Erythroblast (primary cell): ENCODE measurements around the gene CCDC159.

ENCODE experiments used
- GATA1 ChIP-seq: IDR thresholded peaks from 2 replicates; pipeline ENCODE4 v1.6.1; 2011; ENCODE audit warnings: low read depth, mild to moderate bottlenecking, control low read depth, low read length, moderate library complexity
- POLR2A ChIP-seq: IDR thresholded peaks from 2 replicates; pipeline ENCODE4 v1.6.1; 2011; ENCODE audit warnings: mild to moderate bottlenecking, low read length

GRCh38 chr19:11397089-11397610 lies 50.8 kb downstream of the CCDC159 start:
- TF ChIP-seq POLR2A (no peak), GATA1 (no peak)
